Breast epithelium (tissue), 3 donors: ENCODE results near the gene COG3.

ENCODE experiments used
- POLR2A ChIP-seq: fragments of 450-650 bp; IDR thresholded peaks from one replicate; pipeline ENCODE4 v1.6.1; 2016; ENCODE audit warnings: antibody characterized with exemption, mild to moderate bottlenecking, moderate library complexity
- POLR2AphosphoS5 ChIP-seq, 3 donors: sonication (generic); formaldehyde crosslinking; IDR thresholded peaks; one replicate each; pipeline ENCODE4 v1.6.1; 2017; ENCODE audit warnings: antibody characterized with exemption in 3 of 3
- TF ChIP-seq, protein P1 (sequence below), 3 donors: fragments of 450-650 bp; IDR thresholded peaks; one replicate each; pipeline ENCODE4 v1.5.1; 2016 to 2017; ENCODE audit warnings: antibody characterized with exemption in 3 of 3, mild to moderate bottlenecking in 3 of 3, moderate library complexity in 3 of 3

DNA sequence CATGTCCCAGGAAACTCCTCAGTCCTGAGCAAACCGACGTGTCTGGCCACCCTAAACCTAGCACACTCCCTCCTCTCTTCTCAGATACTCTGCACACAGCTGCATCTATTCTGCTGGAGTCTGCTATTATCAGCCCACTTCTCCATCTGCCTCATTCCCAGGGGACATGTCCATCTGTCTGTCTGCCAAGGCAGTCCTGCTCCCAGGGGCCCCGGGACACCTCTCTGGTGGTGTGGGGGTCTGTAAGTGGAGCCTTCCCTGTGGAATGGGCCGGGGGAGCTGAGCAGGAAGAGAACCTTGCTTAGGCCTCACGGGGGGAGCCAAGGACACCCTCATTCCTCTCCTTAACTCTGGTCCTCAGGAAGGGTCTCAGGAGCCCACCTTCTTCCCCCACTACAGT, 78.1 kb downstream of the COG3 start:
- TF ChIP-seq, protein P1, sequence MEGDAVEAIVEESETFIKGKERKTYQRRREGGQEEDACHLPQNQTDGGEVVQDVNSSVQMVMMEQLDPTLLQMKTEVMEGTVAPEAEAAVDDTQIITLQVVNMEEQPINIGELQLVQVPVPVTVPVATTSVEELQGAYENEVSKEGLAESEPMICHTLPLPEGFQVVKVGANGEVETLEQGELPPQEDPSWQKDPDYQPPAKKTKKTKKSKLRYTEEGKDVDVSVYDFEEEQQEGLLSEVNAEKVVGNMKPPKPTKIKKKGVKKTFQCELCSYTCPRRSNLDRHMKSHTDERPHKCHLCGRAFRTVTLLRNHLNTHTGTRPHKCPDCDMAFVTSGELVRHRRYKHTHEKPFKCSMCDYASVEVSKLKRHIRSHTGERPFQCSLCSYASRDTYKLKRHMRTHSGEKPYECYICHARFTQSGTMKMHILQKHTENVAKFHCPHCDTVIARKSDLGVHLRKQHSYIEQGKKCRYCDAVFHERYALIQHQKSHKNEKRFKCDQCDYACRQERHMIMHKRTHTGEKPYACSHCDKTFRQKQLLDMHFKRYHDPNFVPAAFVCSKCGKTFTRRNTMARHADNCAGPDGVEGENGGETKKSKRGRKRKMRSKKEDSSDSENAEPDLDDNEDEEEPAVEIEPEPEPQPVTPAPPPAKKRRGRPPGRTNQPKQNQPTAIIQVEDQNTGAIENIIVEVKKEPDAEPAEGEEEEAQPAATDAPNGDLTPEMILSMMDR (IDR thresholded peaks at IDR 0.05): no peak
- no peak for TF ChIP-seq POLR2A
- TF ChIP-seq POLR2AphosphoS5 (IDR thresholded peaks at IDR 0.05): no peak
